Astrocyte (in vitro differentiated cells and primary cell): Measurements from ENCODE around the gene USP32. TPM values are rescaled to one million over a fixed set of nuclear protein-coding genes. Genes with fewer than 3 reads are reported as not detected.

Experiments used
- DNase-seq: peaks from one replicate; pipeline ENCODE4 v3.0.0-alpha.2; 2010; ENCODE audit warnings: low read depth
- FAIRE-seq: peaks from 2 replicates; lab custom pipeline; 2011; peaks lifted over from hg19 to GRCh38; lab: Jason Lieb, UNC
- H2AFZ ChIP-seq: 2 replicates; pipeline ENCODE4 v1.6.0; 2012; ENCODE audit warnings: low read depth, low read length, inconsistent platforms
- H3K27ac ChIP-seq: 2 replicates; pipeline ENCODE4 v1.5.1; 2011; ENCODE audit warnings: low read depth, low read length, inconsistent platforms
- H3K27me3 ChIP-seq: 2 replicates; pipeline ENCODE4 v1.6.0; 2011; ENCODE audit warnings: low read length, inconsistent platforms; ENCODE audit not compliant: insufficient read depth
- H3K36me3 ChIP-seq: 2 replicates; pipeline ENCODE4 v1.5.1; 2011; ENCODE audit warnings: low read length, inconsistent platforms; ENCODE audit not compliant: insufficient read depth
- H3K4me1 ChIP-seq: 2 replicates; pipeline ENCODE4 v1.5.1; 2011; ENCODE audit warnings: low read length, inconsistent platforms; ENCODE audit not compliant: insufficient read depth
- H3K4me2 ChIP-seq: 2 replicates; pipeline ENCODE4 v1.6.0; 2012; ENCODE audit warnings: low read length, inconsistent platforms
- H3K4me3 ChIP-seq: 2 replicates; pipeline ENCODE4 v1.5.1; 2011; ENCODE audit warnings: low read depth, mild to moderate bottlenecking, low read length, inconsistent platforms; ENCODE audit not compliant: insufficient read depth
- H3K79me2 ChIP-seq: 2 replicates; pipeline ENCODE4 v1.6.0; 2012; ENCODE audit warnings: mild to moderate bottlenecking, low read length, inconsistent platforms; ENCODE audit not compliant: insufficient read depth
- H3K9ac ChIP-seq: 2 replicates; pipeline ENCODE4 v1.6.0; 2012; ENCODE audit warnings: mild to moderate bottlenecking, low read length, inconsistent platforms
- H3K9me3 ChIP-seq: 2 replicates; pipeline ENCODE4 v1.5.1; 2012; ENCODE audit warnings: low read depth, mild to moderate bottlenecking, low read length, inconsistent platforms; ENCODE audit not compliant: insufficient read depth
- H4K20me1 ChIP-seq: 2 replicates; pipeline ENCODE4 v1.6.0; 2012; ENCODE audit warnings: low read length, inconsistent platforms; ENCODE audit not compliant: insufficient read depth
- H3K27ac Mint-ChIP-seq: one replicate; pipeline ENCODE4 v1.8.0; 2021; ENCODE audit warnings: mild to moderate bottlenecking, mixed read lengths; ENCODE audit not compliant: unreplicated experiment
- H3K27me3 Mint-ChIP-seq: one replicate; pipeline ENCODE4 v1.8.0; 2021; ENCODE audit warnings: low read depth, mixed read lengths; ENCODE audit not compliant: unreplicated experiment
- H3K36me3 Mint-ChIP-seq: one replicate; pipeline ENCODE4 v1.8.0; 2021; ENCODE audit warnings: low read depth, mixed read lengths; ENCODE audit not compliant: unreplicated experiment
- H3K4me1 Mint-ChIP-seq: one replicate; pipeline ENCODE4 v1.8.0; 2021; ENCODE audit warnings: low read depth, mixed read lengths; ENCODE audit not compliant: unreplicated experiment
- H3K4me3 Mint-ChIP-seq: one replicate; pipeline ENCODE4 v1.8.0; 2021; ENCODE audit warnings: mild to moderate bottlenecking, moderate library complexity, mixed read lengths; ENCODE audit not compliant: unreplicated experiment
- H3K9me3 Mint-ChIP-seq: one replicate; pipeline ENCODE4 v1.8.0; 2021; ENCODE audit warnings: mild to moderate bottlenecking, mixed read lengths; ENCODE audit not compliant: unreplicated experiment
- CTCF ChIP-seq: IDR thresholded peaks from 2 replicates; pipeline ENCODE4 v1.5.1; 2011; ENCODE audit warnings: low read depth, mild to moderate bottlenecking, inconsistent platforms, low read length, moderate library complexity; ENCODE audit not compliant: insufficient read depth
- EZH2 ChIP-seq: IDR thresholded peaks from 2 replicates; pipeline ENCODE4 v1.6.1; 2012; ENCODE audit warnings: mild to moderate bottlenecking, low read length, inconsistent platforms; ENCODE audit not compliant: insufficient read depth
- total RNA-seq: library from RNA; stranded (reverse); gene quantifications from 2 replicates; pipeline ENCODE4 v1.2.1, GENCODE V29; 2021

USP32 gene
- total RNA-seq, 1 donor from 2014 or later = 40.2 TPM

GRCh38 chr17:60426596-60426995 lies 34.7 kb upstream of the USP32 start:
- FAIRE-seq (no peak), DNase-seq (no peak)
- no peak overlapping the region for H2AFZ ChIP-seq
- no peaks in the 10 kb centered on the region for H3K4me1 ChIP-seq
- no peak overlapping the region for H3K9ac ChIP-seq
- no peak overlapping the region for H3K4me2 ChIP-seq
- Mint-ChIP-seq H3K27ac (no peak overlapping the region), H3K27me3 (peaks cover 21% of the 10 kb centered on the region), H3K9me3 (peaks cover 4% of the 10 kb centered on the region), H3K4me1 (no peaks in the 10 kb centered on the region), H3K36me3 (peaks cover 4% of the 10 kb centered on the region), H3K4me3 (no peak overlapping the region)
- H3K36me3 ChIP-seq = no peaks in the 10 kb centered on the region
- H4K20me1 ChIP-seq = no peaks in the 10 kb centered on the region
- TF ChIP-seq CTCF = no peak
- no peaks in the 10 kb centered on the region for H3K79me2 ChIP-seq
- H3K27me3 ChIP-seq = peaks cover 2% of the 10 kb centered on the region
- no peaks in the 10 kb centered on the region for H3K9me3 ChIP-seq
- no peak overlapping the region for H3K27ac ChIP-seq
- H3K4me3 ChIP-seq = no peak overlapping the region

- no peaks in the 10 kb centered on the region for H4K20me1 ChIP-seq
- no peak for TF ChIP-seq EZH2
- no peak for TF ChIP-seq CTCF
- Mint-ChIP-seq H3K27ac (no peak overlapping the region), H3K9me3 (no peaks in the 10 kb centered on the region), H3K36me3 (no peaks in the 10 kb centered on the region), H3K4me3 (no peak overlapping the region), H3K4me1 (no peaks in the 10 kb centered on the region), H3K27me3 (peaks cover 18% of the 10 kb centered on the region)
- H3K4me3 ChIP-seq = no peak overlapping the region
- no peak for DNase-seq
- H3K79me2 ChIP-seq = no peaks in the 10 kb centered on the region
- no peak overlapping the region for H3K9ac ChIP-seq
- no peak overlapping the region for H2AFZ ChIP-seq
- peaks cover 2% of the 10 kb centered on the region for H3K4me1 ChIP-seq
- H3K27me3 ChIP-seq = peaks cover 2% of the 10 kb centered on the region
- H3K9me3 ChIP-seq = no peaks in the 10 kb centered on the region
- no peaks in the 10 kb centered on the region for H3K36me3 ChIP-seq
- H3K27ac ChIP-seq = no peak overlapping the region
- H3K4me2 ChIP-seq = no peak overlapping the region
- FAIRE-seq = no peak
These were observed 33.7 kb upstream of the USP32 start for GRCh38 chr17:60425626-60426025.

GRCh38 chr17:60423865-60424264 lies 31.9 kb upstream of the USP32 start:
- Histone ChIP-seq H3K4me2 (no peak overlapping the region), H2AFZ (no peak overlapping the region), H3K79me2 (no peaks in the 10 kb centered on the region), H3K27ac (no peak overlapping the region), H3K4me3 (no peak overlapping the region), H3K9me3 (no peaks in the 10 kb centered on the region), H3K4me1 (peaks cover 2% of the 10 kb centered on the region), H3K27me3 (peaks cover 2% of the 10 kb centered on the region), H4K20me1 (no peaks in the 10 kb centered on the region), H3K36me3 (no peaks in the 10 kb centered on the region), H3K9ac (no peak overlapping the region)
- no peaks in the 10 kb centered on the region for H3K4me1 Mint-ChIP-seq
- peaks cover 2% of the 10 kb centered on the region for H3K36me3 Mint-ChIP-seq
- H3K27ac Mint-ChIP-seq = no peak overlapping the region
- no peak overlapping the region for H3K4me3 Mint-ChIP-seq
- no peak for FAIRE-seq
- H3K9me3 Mint-ChIP-seq = no peaks in the 10 kb centered on the region
- H3K27me3 Mint-ChIP-seq = peaks cover 16% of the 10 kb centered on the region
- TF ChIP-seq CTCF (no peak), EZH2 (no peak)
- DNase-seq = no peak
